ENCODE results near the gene ZNF750. TPM values are rescaled to one million over a fixed set of nuclear protein-coding genes. Genes with fewer than 3 reads are reported as not detected.
"Not testable (repeated sequence)": the region's sequence is repeated elsewhere in the genome, so short reads cannot be mapped to it uniquely, and the experiment has no call there.

The ZNF750 gene
- total and polyA plus RNA-seq, 4 donors, result 0.02 to 0.08 TPM; not detected in 2

- H3K9me3 ChIP-seq (ENCODE audit: control insufficient read depth in 4 of 4, low read length in 3 of 4), result no peaks in the 10 kb centered on the region
- no peak for DNase-seq (ENCODE audit: low spot score)
- no peaks in the 10 kb centered on the region for H3K4me1 ChIP-seq (ENCODE audit: control insufficient read depth in 4 of 4, insufficient read depth in 4 of 4, low read length in 3 of 4)
- WGBS, result 97% methylated on average over 10 of the region's 10 CpGs
- H3K9ac ChIP-seq (ENCODE audit: low read depth in 1 of 2, low read length in 2 of 2), result no peak overlapping the region
- no peak overlapping the region for H3K4me3 ChIP-seq (ENCODE audit: low read depth in 1 of 3, low read length in 3 of 3)
- H3K27me3 ChIP-seq (ENCODE audit: control insufficient read depth in 4 of 4, insufficient read depth in 4 of 4, low read length in 3 of 4), result no peaks in the 10 kb centered on the region
- no peak overlapping the region for H3K27ac ChIP-seq (ENCODE audit: low read depth in 1 of 2, low read length in 2 of 2)
- TF ChIP-seq RAD21 (IDR thresholded peaks at IDR 0.05) (no peak), YY1 (IDR thresholded peaks at IDR 0.05) (no peak), MAX (IDR thresholded peaks at IDR 0.05) (no peak)
- TF ChIP-seq, protein P1, sequence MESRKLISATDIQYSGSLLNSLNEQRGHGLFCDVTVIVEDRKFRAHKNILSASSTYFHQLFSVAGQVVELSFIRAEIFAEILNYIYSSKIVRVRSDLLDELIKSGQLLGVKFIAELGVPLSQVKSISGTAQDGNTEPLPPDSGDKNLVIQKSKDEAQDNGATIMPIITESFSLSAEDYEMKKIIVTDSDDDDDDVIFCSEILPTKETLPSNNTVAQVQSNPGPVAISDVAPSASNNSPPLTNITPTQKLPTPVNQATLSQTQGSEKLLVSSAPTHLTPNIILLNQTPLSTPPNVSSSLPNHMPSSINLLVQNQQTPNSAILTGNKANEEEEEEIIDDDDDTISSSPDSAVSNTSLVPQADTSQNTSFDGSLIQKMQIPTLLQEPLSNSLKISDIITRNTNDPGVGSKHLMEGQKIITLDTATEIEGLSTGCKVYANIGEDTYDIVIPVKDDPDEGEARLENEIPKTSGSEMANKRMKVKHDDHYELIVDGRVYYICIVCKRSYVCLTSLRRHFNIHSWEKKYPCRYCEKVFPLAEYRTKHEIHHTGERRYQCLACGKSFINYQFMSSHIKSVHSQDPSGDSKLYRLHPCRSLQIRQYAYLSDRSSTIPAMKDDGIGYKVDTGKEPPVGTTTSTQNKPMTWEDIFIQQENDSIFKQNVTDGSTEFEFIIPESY (IDR thresholded peaks at IDR 0.05), result no peak
- peaks cover 0 to 9% (median 5%) of the 10 kb centered on the region in 4 donors for H3K36me3 ChIP-seq (ENCODE audit: control insufficient read depth in 4 of 4, insufficient read depth in 3 of 4, low read depth in 1 of 4, low read length in 3 of 4)
Measured at GRCh38 chr17:82786427-82786826, 53.4 kb downstream of the ZNF750 start.

GRCh38 chr17:82785581-82785980, 54.2 kb downstream of the ZNF750 start:
- not testable (repeated sequence) for H3K4me1 ChIP-seq (ENCODE audit: control insufficient read depth in 4 of 4, insufficient read depth in 4 of 4, low read length in 3 of 4); H3K9me3 ChIP-seq (ENCODE audit: control insufficient read depth in 4 of 4, low read length in 3 of 4); H3K36me3 ChIP-seq (ENCODE audit: control insufficient read depth in 4 of 4, insufficient read depth in 3 of 4, low read depth in 1 of 4, low read length in 3 of 4); H3K9ac ChIP-seq (ENCODE audit: low read depth in 1 of 2, low read length in 2 of 2); H3K4me3 ChIP-seq (ENCODE audit: low read depth in 1 of 3, low read length in 3 of 3); H3K27me3 ChIP-seq (ENCODE audit: control insufficient read depth in 4 of 4, insufficient read depth in 4 of 4, low read length in 3 of 4); DNase-seq (ENCODE audit: low spot score); H3K27ac ChIP-seq (ENCODE audit: low read depth in 1 of 2, low read length in 2 of 2)
- WGBS, result 98% methylated on average over 16 of the region's 16 CpGs

GRCh38 chr17:82783498-82783897, 56.3 kb downstream of the ZNF750 start:
- no peak for DNase-seq (ENCODE audit: low spot score)
- Histone ChIP-seq H3K9me3 (ENCODE audit: control insufficient read depth in 4 of 4, low read length in 3 of 4) (no peaks in the 10 kb centered on the region), H3K27me3 (ENCODE audit: control insufficient read depth in 4 of 4, insufficient read depth in 4 of 4, low read length in 3 of 4) (no peaks in the 10 kb centered on the region), H3K4me3 (ENCODE audit: low read depth in 1 of 3, low read length in 3 of 3) (no peak overlapping the region), H3K9ac (ENCODE audit: low read depth in 1 of 2, low read length in 2 of 2) (no peak overlapping the region), H3K4me1 (ENCODE audit: control insufficient read depth in 4 of 4, insufficient read depth in 4 of 4, low read length in 3 of 4) (no peaks in the 10 kb centered on the region), H3K36me3 (ENCODE audit: control insufficient read depth in 4 of 4, insufficient read depth in 3 of 4, low read depth in 1 of 4, low read length in 3 of 4) (peaks cover 0 to 9% (median 5%) of the 10 kb centered on the region in 4 donors), H3K27ac (ENCODE audit: low read depth in 1 of 2, low read length in 2 of 2) (no peak overlapping the region)
- TF ChIP-seq MAX (IDR thresholded peaks at IDR 0.05) (no peak), HNF4A (conservative IDR thresholded peaks at IDR 0.05) (no peak), SP1 (IDR thresholded peaks at IDR 0.05) (no peak), FOXA2 (IDR thresholded peaks at IDR 0.05) (no peak)
- TF ChIP-seq, protein P2, sequence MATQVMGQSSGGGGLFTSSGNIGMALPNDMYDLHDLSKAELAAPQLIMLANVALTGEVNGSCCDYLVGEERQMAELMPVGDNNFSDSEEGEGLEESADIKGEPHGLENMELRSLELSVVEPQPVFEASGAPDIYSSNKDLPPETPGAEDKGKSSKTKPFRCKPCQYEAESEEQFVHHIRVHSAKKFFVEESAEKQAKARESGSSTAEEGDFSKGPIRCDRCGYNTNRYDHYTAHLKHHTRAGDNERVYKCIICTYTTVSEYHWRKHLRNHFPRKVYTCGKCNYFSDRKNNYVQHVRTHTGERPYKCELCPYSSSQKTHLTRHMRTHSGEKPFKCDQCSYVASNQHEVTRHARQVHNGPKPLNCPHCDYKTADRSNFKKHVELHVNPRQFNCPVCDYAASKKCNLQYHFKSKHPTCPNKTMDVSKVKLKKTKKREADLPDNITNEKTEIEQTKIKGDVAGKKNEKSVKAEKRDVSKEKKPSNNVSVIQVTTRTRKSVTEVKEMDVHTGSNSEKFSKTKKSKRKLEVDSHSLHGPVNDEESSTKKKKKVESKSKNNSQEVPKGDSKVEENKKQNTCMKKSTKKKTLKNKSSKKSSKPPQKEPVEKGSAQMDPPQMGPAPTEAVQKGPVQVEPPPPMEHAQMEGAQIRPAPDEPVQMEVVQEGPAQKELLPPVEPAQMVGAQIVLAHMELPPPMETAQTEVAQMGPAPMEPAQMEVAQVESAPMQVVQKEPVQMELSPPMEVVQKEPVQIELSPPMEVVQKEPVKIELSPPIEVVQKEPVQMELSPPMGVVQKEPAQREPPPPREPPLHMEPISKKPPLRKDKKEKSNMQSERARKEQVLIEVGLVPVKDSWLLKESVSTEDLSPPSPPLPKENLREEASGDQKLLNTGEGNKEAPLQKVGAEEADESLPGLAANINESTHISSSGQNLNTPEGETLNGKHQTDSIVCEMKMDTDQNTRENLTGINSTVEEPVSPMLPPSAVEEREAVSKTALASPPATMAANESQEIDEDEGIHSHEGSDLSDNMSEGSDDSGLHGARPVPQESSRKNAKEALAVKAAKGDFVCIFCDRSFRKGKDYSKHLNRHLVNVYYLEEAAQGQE (IDR thresholded peaks at IDR 0.05), result no peak
- WGBS, result 95% methylated on average over 18 of the region's 18 CpGs
